WTC11 (cell line): ENCODE results near the gene TPPP3. TPM values are rescaled to one million over a fixed set of nuclear protein-coding genes. Genes with fewer than 3 reads are reported as not detected.
A peak's percentile ranks its signal among the peaks of the same experiment; 100 is the strongest.

Experiments
- ATAC-seq: fragments of 200-7000 bp; cut with Tn5 transposase; 2 replicates; pipeline ENCODE4 v1.10.0; 2021; ENCODE audit warnings: mild to moderate bottlenecking, moderate library complexity
- CTCF ChIA-PET: fragments of 300-600 bp; sonication (Branson Sonifier 250); formaldehyde crosslinking; loops from one replicate; lab custom pipeline; 2021; ENCODE audit warnings: antibody characterized with exemption; lab: Charles Lee
- POLR2A ChIA-PET: fragments of 350-600 bp; sonication (Branson Sonifier 250); formaldehyde crosslinking; loops from one replicate; lab custom pipeline; 2021; ENCODE audit warnings: antibody characterized with exemption; lab: Charles Lee
- DNase-seq: peaks from one replicate; pipeline ENCODE4 v3.0.0; 2021; ENCODE audit warnings: low spot score
- H3K27ac Mint-ChIP-seq: 2 replicates; pipeline ENCODE4 v1.8.0; 2021; ENCODE audit warnings: mixed read lengths
- H3K27me3 Mint-ChIP-seq: 2 replicates; pipeline ENCODE4 v1.8.0; 2021; ENCODE audit warnings: low read depth, mild to moderate bottlenecking, moderate library complexity, mixed read lengths
- H3K36me3 Mint-ChIP-seq: 2 replicates; pipeline ENCODE4 v1.8.0; 2021; ENCODE audit warnings: mixed read lengths
- H3K4me1 Mint-ChIP-seq: 2 replicates; pipeline ENCODE4 v1.8.0; 2022; ENCODE audit warnings: mixed read lengths
- H3K4me3 Mint-ChIP-seq: 2 replicates; pipeline ENCODE4 v1.8.0; 2021; ENCODE audit warnings: mild to moderate bottlenecking, moderate library complexity, mixed read lengths
- H3K9me3 Mint-ChIP-seq: 2 replicates; pipeline ENCODE4 v1.8.0; 2021; ENCODE audit warnings: mixed read lengths
- ARID4B ChIP-seq: sonication (generic); formaldehyde crosslinking; IDR thresholded peaks from 2 replicates; pipeline ENCODE4 v1.8.0; 2023; ENCODE audit warnings: missing genetic modification reagents, mild to moderate bottlenecking, borderline replicate concordance
- ATF2 ChIP-seq: sonication (generic); formaldehyde crosslinking; IDR thresholded peaks from 2 replicates; pipeline ENCODE4 v1.8.1; 2022; ENCODE audit warnings: low read depth, missing genetic modification reagents, borderline replicate concordance
- ATF6 ChIP-seq: sonication (generic); formaldehyde crosslinking; IDR thresholded peaks from 2 replicates; pipeline ENCODE4 v1.8.1; 2023; ENCODE audit warnings: mild to moderate bottlenecking, missing genetic modification reagents
- HMGA2 ChIP-seq: fragments of 250-450 bp; sonication (Bioruptor Pico); IDR thresholded peaks from 2 replicates; pipeline ENCODE4 v1.4.0; 2021; ENCODE audit warnings: mild to moderate bottlenecking, moderate library complexity
- KAT7 ChIP-seq: sonication (generic); formaldehyde crosslinking; IDR thresholded peaks from 2 replicates; pipeline ENCODE4 v1.8.1; 2023; ENCODE audit warnings: missing genetic modification reagents, mild to moderate bottlenecking, borderline replicate concordance
- MAX ChIP-seq: sonication (generic); formaldehyde crosslinking; IDR thresholded peaks from 2 replicates; pipeline ENCODE4 v1.8.0; 2022; ENCODE audit warnings: mild to moderate bottlenecking, missing genetic modification reagents
- NFYB ChIP-seq: sonication (generic); formaldehyde crosslinking; conservative IDR thresholded peaks from 2 replicates; pipeline ENCODE4 v1.8.0; 2022; ENCODE audit warnings: low read depth, missing genetic modification reagents
- NR1H2 ChIP-seq: sonication (generic); formaldehyde crosslinking; IDR thresholded peaks from 2 replicates; pipeline ENCODE4 v1.9.0; 2021; ENCODE audit warnings: mild to moderate bottlenecking, moderate library complexity, missing genetic modification reagents
- PRRX2 ChIP-seq: fragments of 250-450 bp; sonication (Bioruptor Pico); IDR thresholded peaks from 2 replicates; pipeline ENCODE4 v1.8.0; 2021; ENCODE audit warnings: mild to moderate bottlenecking
- SMAD3 ChIP-seq: sonication (generic); formaldehyde crosslinking; IDR thresholded peaks from 2 replicates; pipeline ENCODE4 v1.8.0; 2022; ENCODE audit warnings: missing genetic modification reagents, mild to moderate bottlenecking, borderline replicate concordance
- ZBTB21 ChIP-seq: sonication (generic); formaldehyde crosslinking; IDR thresholded peaks from 2 replicates; pipeline ENCODE4 v1.8.1; 2023; ENCODE audit warnings: mild to moderate bottlenecking, missing genetic modification reagents, borderline replicate concordance
- ZNF423 ChIP-seq: fragments of 250-450 bp; sonication (Bioruptor Pico); IDR thresholded peaks from 2 replicates; pipeline ENCODE4 v2.1.2; 2022; ENCODE audit warnings: mild to moderate bottlenecking, moderate library complexity
- ZNF425 ChIP-seq: fragments of 250-450 bp; sonication (Bioruptor Pico); conservative IDR thresholded peaks from 2 replicates; pipeline ENCODE4 v1.9.0; 2021; ENCODE audit warnings: mild to moderate bottlenecking
- ZNF671 ChIP-seq: fragments of 250-450 bp; sonication (Bioruptor Pico); IDR thresholded peaks from 2 replicates; pipeline ENCODE4 v1.8.0; 2021; ENCODE audit warnings: mild to moderate bottlenecking
- total RNA-seq: library from RNA; stranded (reverse); gene quantifications from 3 replicates; pipeline ENCODE4 v1.2.3, GENCODE V29; 2021

The TPPP3 gene
- total RNA-seq, 1 experiment from 2014 or later = 0.74 TPM

- 0 out of 2 replicates have a peak, but pooled peaks have one; percentile 30 for TF ChIP-seq SMAD3 (CRISPR knock-in tag)
- no peak for TF ChIP-seq ZBTB21
- Mint-ChIP-seq H3K4me3 (peak overlapping the region; percentile 75; the same call in 1 of the 2 replicates), H3K4me1 (peaks cover 44% of the 10 kb centered on the region), H3K9me3 (no peaks in the 10 kb centered on the region), H3K27ac (no peak overlapping the region; the same call in 1 of the 2 replicates), H3K36me3 (no peaks in the 10 kb centered on the region), H3K27me3 (peaks cover 12% of the 10 kb centered on the region)
- CTCF ChIA-PET = interaction anchor here (0.6 to 4.7 kb wide), 8 partner anchors 11 to 148 kb away, joined by 3 to 57 read pairs (median 6); partner anchors contain the start of genes ATP6V0D1, KCTD19 and LRRC36
- POLR2A ChIA-PET = interaction anchor here (1.0 kb wide), 1 partner anchor 186 kb away, joined by 3 read pairs; the partner anchor contains the start of gene FHOD1
- DNase-seq (no peak), ATAC-seq (no peak)
These were observed 39.9 kb upstream of the TPPP3 start for GRCh38 chr16:67433131-67433719.

GRCh38 chr16:67432506-67432890, 39.2 kb upstream of the TPPP3 start:
- Mint-ChIP-seq H3K9me3 (no peaks in the 10 kb centered on the region), H3K4me1 (peaks cover 49% of the 10 kb centered on the region), H3K27ac (peak overlapping the region; percentile 91), H3K27me3 (peaks cover 12% of the 10 kb centered on the region), H3K36me3 (no peaks in the 10 kb centered on the region), H3K4me3 (peak overlapping the region; percentile 75)
- ATAC-seq = no peak
- POLR2A ChIA-PET = interaction anchor here (0.7 kb wide), 2 partner anchors 39 to 557 kb away, joined by 4 read pairs; partner anchors contain the start of gene TPPP3
- TF ChIP-seq ARID4B (CRISPR knock-in tag) = no peak
- TF ChIP-seq ZNF423 (CRISPR knock-in tag) = no peak
- no peak for TF ChIP-seq ZBTB21
- TF ChIP-seq ZNF425 (CRISPR knock-in tag) = no peak
- no peak for TF ChIP-seq NR1H2 (CRISPR knock-in tag)
- TF ChIP-seq ATF6 = no peak
- no peak for TF ChIP-seq PRRX2
- no peak for TF ChIP-seq NFYB (CRISPR knock-in tag)
- no peak for TF ChIP-seq ATF2 (CRISPR knock-in tag)
- TF ChIP-seq HMGA2 (CRISPR knock-in tag) = no peak
- no peak for TF ChIP-seq KAT7 (CRISPR knock-in tag)
- no peak for TF ChIP-seq MAX (CRISPR knock-in tag)
- no peak for TF ChIP-seq ZNF671 (CRISPR knock-in tag)
- CTCF ChIA-PET = interaction anchor here (0.6 to 4.7 kb wide), 20 partner anchors 11 to 1615 kb away, joined by 3 to 57 read pairs (median 7); partner anchors contain the start of genes ATP6V0D1, EXOC3L1, FHOD1 and KCTD19
- DNase-seq = no peak
